Smooth muscle cell (in vitro differentiated cells): ENCODE measurements around the gene SPECC1. TPM values are rescaled to one million over a fixed set of nuclear protein-coding genes. Genes with fewer than 3 reads are reported as not detected.

ENCODE experiments used
- DNase-seq: peaks from one replicate; lab custom pipeline; 2025; ENCODE audit not compliant: unreplicated experiment; lab: John Stamatoyannopoulos, UW
- H2AFZ ChIP-seq: fragments of 200-600 bp; sonication (generic); 2 replicates; pipeline ENCODE4 v1.6.0; 2016; ENCODE audit warnings: antibody characterized with exemption, low read depth, mild to moderate bottlenecking
- H3F3A ChIP-seq: fragments of 200-600 bp; sonication (generic); 2 replicates; pipeline ENCODE4 v1.6.0; 2017; ENCODE audit warnings: antibody characterized with exemption, low read depth
- H3K27ac ChIP-seq: fragments of 200-600 bp; sonication (generic); 2 replicates; pipeline ENCODE4 v1.5.1; 2016; ENCODE audit warnings: low read depth, mild to moderate bottlenecking
- H3K27me3 ChIP-seq: fragments of 200-600 bp; sonication (generic); 2 replicates; pipeline ENCODE4 v1.6.1; 2016; ENCODE audit warnings: low read depth, mild to moderate bottlenecking
- H3K36me3 ChIP-seq: fragments of 200-600 bp; sonication (generic); 2 replicates; pipeline ENCODE4 v1.5.1; 2016; ENCODE audit warnings: low read depth
- H3K4me1 ChIP-seq: fragments of 200-600 bp; sonication (generic); 2 replicates; pipeline ENCODE4 v1.5.1; 2016; ENCODE audit warnings: low read depth
- H3K4me2 ChIP-seq: fragments of 200-600 bp; sonication (generic); 2 replicates; pipeline ENCODE4 v1.6.0; 2016; ENCODE audit warnings: mild to moderate bottlenecking
- H3K4me3 ChIP-seq: fragments of 200-600 bp; sonication (generic); 2 replicates; pipeline ENCODE4 v1.5.1; 2016; ENCODE audit warnings: mild to moderate bottlenecking
- H3K79me2 ChIP-seq: fragments of 200-600 bp; sonication (generic); 2 replicates; pipeline ENCODE4 v1.6.0; 2016; ENCODE audit warnings: low read depth, mild to moderate bottlenecking
- H3K9ac ChIP-seq: fragments of 200-600 bp; sonication (generic); 2 replicates; pipeline ENCODE4 v1.6.0; 2016; ENCODE audit warnings: low read depth
- H3K9me3 ChIP-seq: fragments of 200-600 bp; sonication (generic); replicated peaks from 2 replicates; pipeline ENCODE4 v1.5.1; 2016; ENCODE audit warnings: low read depth
- H4K20me1 ChIP-seq: fragments of 200-600 bp; sonication (generic); 2 replicates; pipeline ENCODE4 v1.6.0; 2016; ENCODE audit warnings: low read depth
- CTCF ChIP-seq: fragments of 200-600 bp; sonication (generic); IDR thresholded peaks from 2 replicates; pipeline ENCODE4 v1.5.1; 2017; ENCODE audit warnings: borderline replicate concordance, mild to moderate bottlenecking, antibody characterized with exemption; ENCODE audit not compliant: insufficient read depth, poor library complexity, severe bottlenecking
- WGBS: methylation state at CpG from one replicate; pipeline ENCODE4 v1.1.7; 2016; ENCODE audit warnings: low lambda C conversion rate; 5-methylcytosine and 5-hydroxymethylcytosine counted together
- polyA plus RNA-seq: library from polyadenylated mRNA; unstranded; fragments of >200 nt; fragmentation: Nextera tagmentation; extraction: Ambion mirVana; gene quantifications from 2 replicates; pipeline ENCODE4 v1.2.1, GENCODE V29; 2016
- total RNA-seq: library from RNA; depleted of rRNA; stranded (reverse); fragments of >200 nt; gene quantifications from 2 replicates; pipeline ENCODE4 v1.2.3, GENCODE V29; 2014

The SPECC1 gene
- total and polyA plus RNA-seq, 2 experiments from 2014 or later: 20.0 to 72.0 TPM

- peak overlapping the region; percentile 50 for H3K27ac ChIP-seq
- H3K9me3 ChIP-seq: no peaks in the 10 kb centered on the region
- peaks cover 5% of the 10 kb centered on the region for H3F3A ChIP-seq
- 62% methylated on average over 12 of the region's 12 CpGs for WGBS
- peak overlapping the region; percentile 54 for H3K4me2 ChIP-seq
- H4K20me1 ChIP-seq: no peaks in the 10 kb centered on the region
- no peaks in the 10 kb centered on the region for H3K27me3 ChIP-seq
- no peaks in the 10 kb centered on the region for H3K4me1 ChIP-seq
- no peaks in the 10 kb centered on the region for H3K36me3 ChIP-seq
- DNase-seq: peak; percentile 19
- no peaks in the 10 kb centered on the region for H3K79me2 ChIP-seq
- no peak overlapping the region for H3K4me3 ChIP-seq
- H3K9ac ChIP-seq: no peak overlapping the region
- no peak for TF ChIP-seq CTCF
- H2AFZ ChIP-seq: peak overlapping the region; percentile 63
Measured at GRCh38 chr17:20063665-20064648, 54.8 kb downstream of the SPECC1 start.

- H2AFZ ChIP-seq: no peak overlapping the region
- WGBS: 82% methylated on average over 4 of the region's 4 CpGs
- H3K4me2 ChIP-seq: no peak overlapping the region
- no peak for DNase-seq
- no peaks in the 10 kb centered on the region for H3K79me2 ChIP-seq
- no peak overlapping the region for H3K4me3 ChIP-seq
- no peaks in the 10 kb centered on the region for H3K9me3 ChIP-seq
- H3K4me1 ChIP-seq: no peaks in the 10 kb centered on the region
- no peaks in the 10 kb centered on the region for H3K27me3 ChIP-seq
- H3K36me3 ChIP-seq: no peaks in the 10 kb centered on the region
- H3K27ac ChIP-seq: no peak overlapping the region
- no peak for TF ChIP-seq CTCF
- no peak overlapping the region for H3K9ac ChIP-seq
- H3F3A ChIP-seq: peaks cover 5% of the 10 kb centered on the region
- no peaks in the 10 kb centered on the region for H4K20me1 ChIP-seq
Measured at GRCh38 chr17:20066253-20066652, 57.1 kb downstream of the SPECC1 start.

GRCh38 chr17:20067711-20068110, 58.6 kb downstream of the SPECC1 start:
- 91% methylated on average over 4 of the region's 4 CpGs for WGBS
- Histone ChIP-seq H3K27me3 (no peaks in the 10 kb centered on the region), H2AFZ (no peak overlapping the region), H3K9me3 (no peaks in the 10 kb centered on the region), H3F3A (peaks cover 5% of the 10 kb centered on the region), H3K27ac (no peak overlapping the region), H3K79me2 (no peaks in the 10 kb centered on the region), H3K9ac (no peak overlapping the region), H3K4me1 (no peaks in the 10 kb centered on the region), H3K36me3 (no peaks in the 10 kb centered on the region), H3K4me3 (no peak overlapping the region), H4K20me1 (no peaks in the 10 kb centered on the region), H3K4me2 (no peak overlapping the region)
- no peak for DNase-seq
- no peak for TF ChIP-seq CTCF
